HEK293 (cell line): ENCODE measurements around the gene HOXB9.

ENCODE experiments used
- BCL11B ChIP-seq: fragments of 450-650 bp; formaldehyde crosslinking; IDR thresholded peaks from 2 replicates; pipeline ENCODE4 v1.5.1; 2016; ENCODE audit warnings: low read depth, missing biosample characterization, missing genetic modification characterization
- GLIS1 ChIP-seq: fragments of 450-650 bp; formaldehyde crosslinking; IDR thresholded peaks from 2 replicates; pipeline ENCODE4 v1.5.1; 2016; ENCODE audit warnings: missing biosample characterization, missing genetic modification characterization
- KLF1 ChIP-seq: fragments of 450-650 bp; formaldehyde crosslinking; IDR thresholded peaks from 2 replicates; pipeline ENCODE4 v1.5.1; 2016; ENCODE audit warnings: missing biosample characterization, missing genetic modification characterization
- KLF16 ChIP-seq: fragments of 450-650 bp; formaldehyde crosslinking; IDR thresholded peaks from 2 replicates; pipeline ENCODE4 v1.5.1; 2017; ENCODE audit warnings: missing biosample characterization, missing genetic modification characterization
- SETDB1 ChIP-seq: IDR thresholded peaks from one replicate; pipeline ENCODE4 v1.6.1; 2017; ENCODE audit warnings: mild to moderate bottlenecking, low read length, moderate library complexity, mixed read lengths; ENCODE audit not compliant: insufficient read length
- TSHZ1 ChIP-seq: fragments of 450-650 bp; formaldehyde crosslinking; IDR thresholded peaks from 2 replicates; pipeline ENCODE4 v1.5.1; 2016; ENCODE audit warnings: missing biosample characterization, missing genetic modification characterization, borderline replicate concordance
- ZBTB17 ChIP-seq: fragments of 450-650 bp; formaldehyde crosslinking; IDR thresholded peaks from 2 replicates; pipeline ENCODE4 v1.5.1; 2016; ENCODE audit warnings: missing biosample characterization, missing genetic modification characterization
- ZBTB20 ChIP-seq: fragments of 450-650 bp; formaldehyde crosslinking; IDR thresholded peaks from 2 replicates; pipeline ENCODE4 v1.5.1; 2016; ENCODE audit warnings: missing biosample characterization, missing genetic modification characterization
- ZEB2 ChIP-seq: fragments of 450-650 bp; formaldehyde crosslinking; IDR thresholded peaks from 2 replicates; pipeline ENCODE4 v1.5.1; 2016; ENCODE audit warnings: missing biosample characterization, missing genetic modification characterization
- ZNF18 ChIP-seq: fragments of 450-650 bp; formaldehyde crosslinking; IDR thresholded peaks from 2 replicates; pipeline ENCODE4 v1.5.1; 2016; ENCODE audit warnings: missing biosample characterization, missing genetic modification characterization
- ZNF341 ChIP-seq: fragments of 450-650 bp; formaldehyde crosslinking; IDR thresholded peaks from 2 replicates; pipeline ENCODE4; 2016; ENCODE audit warnings: low read depth, missing biosample characterization, missing genetic modification characterization
- ZNF350 ChIP-seq: fragments of 450-650 bp; formaldehyde crosslinking; IDR thresholded peaks from 2 replicates; pipeline ENCODE4 v1.5.0; 2017; ENCODE audit warnings: missing biosample characterization, mild to moderate bottlenecking, missing genetic modification characterization
- ZNF362 ChIP-seq: fragments of 450-650 bp; formaldehyde crosslinking; IDR thresholded peaks from 2 replicates; pipeline ENCODE4 v1.5.1; 2016; ENCODE audit warnings: missing biosample characterization, missing genetic modification characterization
- ZNF398 ChIP-seq: fragments of 450-650 bp; formaldehyde crosslinking; IDR thresholded peaks from 2 replicates; pipeline ENCODE4 v1.5.1; 2017; ENCODE audit warnings: missing biosample characterization, missing genetic modification characterization
- ZNF423 ChIP-seq: fragments of 450-650 bp; formaldehyde crosslinking; IDR thresholded peaks from 2 replicates; pipeline ENCODE4 v1.5.1; 2016; ENCODE audit warnings: missing biosample characterization, missing genetic modification characterization
- ZNF561 ChIP-seq: fragments of 450-650 bp; IDR thresholded peaks from 2 replicates; pipeline ENCODE4 v1.5.1; 2018; ENCODE audit warnings: missing biosample characterization, missing genetic modification characterization, borderline replicate concordance
- ZNF629 ChIP-seq: fragments of 450-650 bp; formaldehyde crosslinking; IDR thresholded peaks from 2 replicates; pipeline ENCODE4 v1.5.1; 2017; ENCODE audit warnings: missing biosample characterization, missing genetic modification characterization
- ZNF639 ChIP-seq: fragments of 450-650 bp; formaldehyde crosslinking; IDR thresholded peaks from 2 replicates; pipeline ENCODE4 v1.5.1; 2016; ENCODE audit warnings: missing biosample characterization, missing genetic modification characterization
- ZXDB ChIP-seq: fragments of 450-650 bp; formaldehyde crosslinking; IDR thresholded peaks from 2 replicates; pipeline ENCODE4 v1.5.1; 2016; ENCODE audit warnings: missing biosample characterization, missing genetic modification characterization

Gene HOXB9

GRCh38 chr17:48615047-48615962 is 10.9 kb downstream of the HOXB9 start, which contains the start of gene HOXB8 (continued):
- TF ChIP-seq ZNF423 (tag by site-specific recombination) (peak; percentile 71), SETDB1 (no peak), ZNF362 (tag by site-specific recombination) (peak; percentile 75), BCL11B (tag by site-specific recombination) (peak; percentile 78), KLF16 (0 out of 2 replicates have a peak, but pooled peaks have one; percentile 3), ZNF629 (tag by site-specific recombination) (0 out of 2 replicates have a peak, but pooled peaks have one; percentile 21), ZNF639 (peak; percentile 14; the same call in 1 of the 2 replicates), TSHZ1 (tag by site-specific recombination) (peak; percentile 30; the same call in 1 of the 2 replicates), ZEB2 (tag by site-specific recombination) (peak; percentile 59; the same call in 1 of the 2 replicates), ZBTB20 (tag by site-specific recombination) (peak; percentile 79), GLIS1 (peak; percentile 35), ZNF398 (tag by site-specific recombination) (peak; percentile 95), ZBTB17 (peak; percentile 99), ZNF18 (tag by site-specific recombination) (peak; percentile 45), ZNF561 (tag by site-specific recombination) (peak; percentile 41; the same call in 1 of the 2 replicates), ZXDB (peak; percentile 60), ZNF341 (0 out of 2 replicates have a peak, but pooled peaks have one; percentile 22), ZNF350 (tag by site-specific recombination) (no peak), KLF1 (no peak)
- TF ChIP-seq, all 188 proteins: peak for 54
